GM18870 (cell line): ENCODE results near the gene ENTR1.

Experiments used
- ATAC-seq: cut with Tn5 transposase; IDR thresholded peaks from one replicate; pipeline ENCODE4 v1.9.1; 2021; ENCODE audit warnings: moderate library complexity; ENCODE audit not compliant: unreplicated experiment

ENTR1 gene

GRCh38 chr9:136363949-136364748 lies 46.3 kb downstream of the ENTR1 start:
- peak; percentile 14 for ATAC-seq

DNA sequence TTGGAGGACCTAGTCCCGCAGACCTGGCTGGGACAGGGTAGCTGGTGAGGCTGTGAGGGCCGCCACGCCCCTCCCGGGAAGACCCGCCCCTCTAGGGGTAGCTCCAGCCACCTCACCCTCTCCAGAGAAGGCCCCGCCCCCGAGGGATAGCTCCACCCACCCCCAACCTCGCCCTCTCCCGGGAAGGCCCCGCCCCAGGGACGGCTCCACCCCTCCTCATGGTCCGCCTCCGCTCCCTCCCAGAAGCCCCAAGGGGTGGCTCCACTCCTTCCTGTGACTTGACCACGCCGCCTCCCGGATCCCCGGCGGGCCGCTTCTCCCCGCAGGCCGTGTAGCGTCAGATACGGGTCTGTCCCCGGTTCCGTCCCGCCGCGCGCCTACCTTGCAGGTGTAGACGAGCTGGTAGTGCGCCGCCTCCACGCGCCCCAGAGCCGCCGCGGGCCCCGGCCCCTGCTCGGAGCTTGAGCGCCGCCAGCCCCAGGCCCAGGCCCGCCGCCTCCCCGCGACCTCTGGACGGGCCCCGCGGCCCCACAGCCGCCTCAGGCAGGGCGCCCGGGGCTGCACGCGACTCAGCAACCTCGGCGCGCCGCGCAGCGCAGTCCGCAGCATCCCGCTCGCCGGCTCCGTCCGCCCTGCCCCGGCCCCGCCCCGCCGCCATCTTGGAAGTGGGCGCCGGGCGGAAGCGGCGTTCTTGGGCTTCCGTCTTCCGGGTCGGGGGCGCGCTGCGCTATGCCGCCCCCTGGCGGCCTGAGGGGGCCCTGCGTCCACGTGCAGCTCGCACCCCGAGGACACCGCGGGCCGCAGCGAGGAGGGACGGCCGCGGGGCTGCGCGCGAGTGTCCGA lies 47.1 kb downstream of the ENTR1 start, which contains the start of gene DNLZ:
Gene DNLZ (minus strand): TSS at position 639 of the 843 bp plus-strand sequence. CDS start 30 bp downstream, at position 609.
- ATAC-seq: peak; percentile 51

GRCh38 chr9:136362450-136362784 lies 48.0 kb downstream of the ENTR1 start:
- ATAC-seq: no peak

DNA sequence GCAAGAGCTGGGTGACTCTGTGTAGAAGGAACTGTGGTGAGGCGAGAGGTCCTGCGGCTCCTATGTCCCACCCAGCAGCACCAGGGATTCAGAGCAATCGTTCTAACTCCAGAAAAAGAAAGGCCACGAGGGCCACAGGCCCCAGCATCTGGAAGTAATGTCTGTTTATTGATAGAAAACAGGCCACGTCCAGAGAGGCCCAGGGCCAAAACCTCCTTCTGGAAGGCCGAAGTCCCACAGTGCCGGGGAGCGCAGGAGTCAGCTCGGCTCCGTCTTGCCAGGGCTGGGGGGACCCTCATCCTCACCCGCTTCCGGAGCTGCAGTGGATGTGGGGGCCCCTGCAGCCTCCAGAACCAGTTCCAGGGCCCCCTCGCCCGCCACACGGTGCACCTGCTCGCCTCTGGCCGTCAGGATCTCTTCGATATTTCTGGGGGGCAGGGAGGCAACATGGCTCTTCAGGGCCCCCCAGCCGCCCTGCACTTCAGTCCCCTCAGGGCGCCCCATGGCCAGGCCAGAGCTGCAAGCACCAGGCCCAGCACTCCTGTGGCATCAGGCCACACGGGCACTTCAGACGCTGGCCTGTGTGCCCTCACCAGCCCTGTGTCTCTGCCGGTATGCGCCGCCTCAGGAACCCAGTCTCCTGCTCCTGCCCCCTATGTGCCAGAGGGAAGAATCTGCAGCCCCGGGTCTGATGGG lies 48.5 kb downstream of the ENTR1 start:
- ATAC-seq: no peak

- no peak for ATAC-seq
Measured at GRCh38 chr9:136361047-136361753, 49.2 kb downstream of the ENTR1 start.

GRCh38 chr9:136359774-136360718 lies 50.4 kb downstream of the ENTR1 start:
- no peak for ATAC-seq

DNA sequence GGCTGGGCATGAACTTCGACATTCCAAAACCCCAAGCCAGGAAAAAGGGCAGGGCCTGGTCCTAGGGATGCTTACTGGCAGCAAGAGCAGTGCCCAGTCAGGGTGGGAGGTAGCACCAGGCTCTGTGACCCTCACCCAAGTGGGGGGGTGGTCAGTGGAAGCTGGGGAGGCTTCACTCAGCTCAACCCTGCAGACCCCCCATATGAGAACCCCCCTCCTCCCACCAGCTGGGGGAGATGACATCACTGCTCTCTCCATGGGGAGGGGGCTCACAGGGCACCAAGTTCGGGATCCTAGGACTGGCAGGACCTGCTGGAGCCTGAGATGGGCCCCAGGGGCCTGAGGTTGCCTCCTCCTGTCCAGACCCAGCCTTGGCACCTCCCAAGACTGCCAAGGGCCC lies 51.5 kb downstream of the ENTR1 start:
- ATAC-seq: no peak

GRCh38 chr9:136358016-136358415 lies 52.4 kb downstream of the ENTR1 start:
- ATAC-seq: no peak

DNA sequence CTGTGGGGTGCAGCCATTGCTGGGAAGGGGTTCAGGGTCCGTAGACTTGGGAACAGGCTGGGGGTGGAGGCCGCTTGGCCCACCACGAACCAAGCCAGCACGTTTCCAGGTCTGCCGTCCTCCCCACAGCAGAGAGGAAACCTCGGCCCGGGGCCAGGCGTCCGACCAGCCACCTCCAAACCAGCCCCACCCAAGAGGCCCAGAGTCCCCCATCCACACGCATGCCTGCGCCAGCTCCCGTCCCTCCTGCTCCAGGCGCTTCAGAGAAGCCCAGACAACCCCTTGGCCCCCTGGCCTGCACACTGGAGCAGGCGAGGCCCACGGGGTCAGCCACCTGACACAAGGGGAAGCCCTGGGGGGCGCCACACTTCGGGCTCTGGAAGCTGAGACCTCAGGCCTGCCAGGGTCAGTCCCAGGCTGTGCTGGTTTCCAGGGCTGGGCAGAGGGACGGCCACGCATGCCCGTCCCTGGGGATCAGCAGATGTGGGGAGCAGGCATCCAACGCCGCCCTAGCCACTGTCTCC lies 53.1 kb downstream of the ENTR1 start:
- ATAC-seq: no peak

- no peak for ATAC-seq
Measured at GRCh38 chr9:136355616-136356557, 54.5 kb downstream of the ENTR1 start.

- no peak for ATAC-seq
Measured at GRCh38 chr9:136354592-136355085, 55.8 kb downstream of the ENTR1 start.

GRCh38 chr9:136353757-136354488 lies 56.5 kb downstream of the ENTR1 start:
- ATAC-seq: no peak

DNA sequence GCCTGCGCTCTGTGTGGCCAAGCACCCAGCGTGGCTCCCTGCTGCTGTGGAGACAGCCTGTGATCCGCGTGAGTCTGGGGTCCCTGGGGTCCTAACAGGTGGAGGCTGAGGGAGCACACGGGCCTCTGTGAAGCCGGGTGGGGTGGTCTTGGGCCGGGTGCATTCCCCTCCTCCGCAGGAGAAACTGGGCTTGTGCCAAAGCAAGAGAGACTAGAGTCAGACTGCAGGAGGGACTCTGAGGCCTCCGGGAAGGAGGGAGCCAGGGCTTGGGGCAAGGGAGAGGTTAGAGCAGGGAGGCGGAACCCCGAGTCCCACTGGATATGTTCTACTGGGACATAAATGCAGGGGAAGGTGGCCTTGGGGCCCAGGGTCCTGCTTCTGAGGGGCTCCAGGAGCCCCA lies 57.3 kb downstream of the ENTR1 start:
- no peak for ATAC-seq

DNA sequence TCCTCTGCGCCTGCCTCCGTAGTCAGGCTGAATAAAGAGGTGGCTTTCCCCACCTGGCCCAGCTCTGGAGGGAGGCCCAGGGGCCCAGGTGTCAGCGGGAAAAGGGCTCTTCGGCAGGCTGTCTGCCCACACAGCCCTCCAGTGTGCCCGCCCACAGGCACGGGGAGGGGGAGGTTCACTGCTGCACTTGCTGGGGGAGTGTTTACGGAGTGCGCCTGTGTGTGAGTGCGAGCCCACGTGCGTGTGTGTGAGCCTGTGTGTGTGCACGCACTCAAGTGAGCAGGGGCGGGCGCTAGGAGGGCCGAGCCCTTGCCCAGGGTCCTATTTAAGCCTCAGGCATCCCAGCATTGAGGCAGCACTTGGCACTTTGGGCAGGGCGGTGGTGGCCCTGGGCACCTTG lies 57.7 kb downstream of the ENTR1 start:
- no peak for ATAC-seq
